Astrocyte (in vitro differentiated cells and primary cell): ENCODE data around the gene PFDN1. TPM values are rescaled to one million over a fixed set of nuclear protein-coding genes. Genes with fewer than 3 reads are reported as not detected.

ENCODE experiments used
- DNase-seq: peaks from one replicate; pipeline ENCODE4 v3.0.0-alpha.2; 2010; ENCODE audit warnings: low read depth
- FAIRE-seq: peaks from 2 replicates; lab custom pipeline; 2011; peaks lifted over from hg19 to GRCh38; lab: Jason Lieb, UNC
- H2AFZ ChIP-seq: 2 replicates; pipeline ENCODE4 v1.6.0; 2012; ENCODE audit warnings: low read depth, low read length, inconsistent platforms
- H3K27ac ChIP-seq: 2 replicates; pipeline ENCODE4 v1.5.1; 2011; ENCODE audit warnings: low read depth, low read length, inconsistent platforms
- H3K27me3 ChIP-seq: 2 replicates; pipeline ENCODE4 v1.6.0; 2011; ENCODE audit warnings: low read length, inconsistent platforms; ENCODE audit not compliant: insufficient read depth
- H3K36me3 ChIP-seq: 2 replicates; pipeline ENCODE4 v1.5.1; 2011; ENCODE audit warnings: low read length, inconsistent platforms; ENCODE audit not compliant: insufficient read depth
- H3K4me1 ChIP-seq: 2 replicates; pipeline ENCODE4 v1.5.1; 2011; ENCODE audit warnings: low read length, inconsistent platforms; ENCODE audit not compliant: insufficient read depth
- H3K4me2 ChIP-seq: 2 replicates; pipeline ENCODE4 v1.6.0; 2012; ENCODE audit warnings: low read length, inconsistent platforms
- H3K4me3 ChIP-seq: 2 replicates; pipeline ENCODE4 v1.5.1; 2011; ENCODE audit warnings: low read depth, mild to moderate bottlenecking, low read length, inconsistent platforms; ENCODE audit not compliant: insufficient read depth
- H3K79me2 ChIP-seq: 2 replicates; pipeline ENCODE4 v1.6.0; 2012; ENCODE audit warnings: mild to moderate bottlenecking, low read length, inconsistent platforms; ENCODE audit not compliant: insufficient read depth
- H3K9ac ChIP-seq: 2 replicates; pipeline ENCODE4 v1.6.0; 2012; ENCODE audit warnings: mild to moderate bottlenecking, low read length, inconsistent platforms
- H3K9me3 ChIP-seq: 2 replicates; pipeline ENCODE4 v1.5.1; 2012; ENCODE audit warnings: low read depth, mild to moderate bottlenecking, low read length, inconsistent platforms; ENCODE audit not compliant: insufficient read depth
- H4K20me1 ChIP-seq: 2 replicates; pipeline ENCODE4 v1.6.0; 2012; ENCODE audit warnings: low read length, inconsistent platforms; ENCODE audit not compliant: insufficient read depth
- H3K27ac Mint-ChIP-seq: one replicate; pipeline ENCODE4 v1.8.0; 2021; ENCODE audit warnings: mild to moderate bottlenecking, mixed read lengths; ENCODE audit not compliant: unreplicated experiment
- H3K27me3 Mint-ChIP-seq: one replicate; pipeline ENCODE4 v1.8.0; 2021; ENCODE audit warnings: low read depth, mixed read lengths; ENCODE audit not compliant: unreplicated experiment
- H3K36me3 Mint-ChIP-seq: one replicate; pipeline ENCODE4 v1.8.0; 2021; ENCODE audit warnings: low read depth, mixed read lengths; ENCODE audit not compliant: unreplicated experiment
- H3K4me1 Mint-ChIP-seq: one replicate; pipeline ENCODE4 v1.8.0; 2021; ENCODE audit warnings: low read depth, mixed read lengths; ENCODE audit not compliant: unreplicated experiment
- H3K4me3 Mint-ChIP-seq: one replicate; pipeline ENCODE4 v1.8.0; 2021; ENCODE audit warnings: mild to moderate bottlenecking, moderate library complexity, mixed read lengths; ENCODE audit not compliant: unreplicated experiment
- H3K9me3 Mint-ChIP-seq: one replicate; pipeline ENCODE4 v1.8.0; 2021; ENCODE audit warnings: mild to moderate bottlenecking, mixed read lengths; ENCODE audit not compliant: unreplicated experiment
- CTCF ChIP-seq: IDR thresholded peaks from 2 replicates; pipeline ENCODE4 v1.5.1; 2011; ENCODE audit warnings: low read depth, mild to moderate bottlenecking, inconsistent platforms, low read length, moderate library complexity; ENCODE audit not compliant: insufficient read depth
- EZH2 ChIP-seq: IDR thresholded peaks from 2 replicates; pipeline ENCODE4 v1.6.1; 2012; ENCODE audit warnings: mild to moderate bottlenecking, low read length, inconsistent platforms; ENCODE audit not compliant: insufficient read depth
- total RNA-seq: library from RNA; stranded (reverse); gene quantifications from 2 replicates; pipeline ENCODE4 v1.2.1, GENCODE V29; 2021

Gene PFDN1
- total RNA-seq, 1 donor from 2014 or later = 202 TPM

GRCh38 chr5:140258873-140259272 lies 44.0 kb downstream of the PFDN1 start:
- H3K4me3 Mint-ChIP-seq = no peak overlapping the region
- no peaks in the 10 kb centered on the region for H3K9me3 Mint-ChIP-seq
- TF ChIP-seq CTCF = no peak
- TF ChIP-seq EZH2 = no peak
- H4K20me1 ChIP-seq = peaks cover 29% of the 10 kb centered on the region
- H3K4me2 ChIP-seq = no peak overlapping the region
- peaks cover 84% of the 10 kb centered on the region for H3K79me2 ChIP-seq
- peaks cover 5% of the 10 kb centered on the region for H3K36me3 Mint-ChIP-seq
- H3K36me3 ChIP-seq = no peaks in the 10 kb centered on the region
- no peaks in the 10 kb centered on the region for H3K27me3 ChIP-seq
- H3K4me1 ChIP-seq = peaks cover 29% of the 10 kb centered on the region
- H3K27me3 Mint-ChIP-seq = no peaks in the 10 kb centered on the region
- H2AFZ ChIP-seq = no peak overlapping the region
- no peak overlapping the region for H3K9ac ChIP-seq
- H3K9me3 ChIP-seq = no peaks in the 10 kb centered on the region
- peaks cover 49% of the 10 kb centered on the region for H3K4me1 Mint-ChIP-seq
- no peak overlapping the region for H3K4me3 ChIP-seq
- FAIRE-seq (no peak), DNase-seq (no peak)
- peak overlapping the region; percentile 43 for H3K27ac Mint-ChIP-seq
- peak overlapping the region; percentile 67 for H3K27ac ChIP-seq

GRCh38 chr5:140258016-140258415 lies 44.9 kb downstream of the PFDN1 start:
- Mint-ChIP-seq H3K27me3 (no peaks in the 10 kb centered on the region), H3K36me3 (peaks cover 5% of the 10 kb centered on the region), H3K27ac (peak overlapping the region; percentile 66), H3K9me3 (no peaks in the 10 kb centered on the region), H3K4me1 (peaks cover 53% of the 10 kb centered on the region), H3K4me3 (peak overlapping the region; percentile 30)
- Histone ChIP-seq H3K4me1 (peaks cover 32% of the 10 kb centered on the region), H3K79me2 (peaks cover 88% of the 10 kb centered on the region), H3K9me3 (no peaks in the 10 kb centered on the region), H3K4me3 (no peak overlapping the region), H3K27me3 (no peaks in the 10 kb centered on the region), H3K4me2 (peak overlapping the region; percentile 58), H2AFZ (no peak overlapping the region), H3K9ac (peak overlapping the region; percentile 54), H3K36me3 (no peaks in the 10 kb centered on the region), H3K27ac (peak overlapping the region; percentile 67), H4K20me1 (peaks cover 29% of the 10 kb centered on the region)
- TF ChIP-seq EZH2 = no peak
- TF ChIP-seq CTCF = no peak
- DNase-seq = peak; percentile 54
- FAIRE-seq = no peak

DNA sequence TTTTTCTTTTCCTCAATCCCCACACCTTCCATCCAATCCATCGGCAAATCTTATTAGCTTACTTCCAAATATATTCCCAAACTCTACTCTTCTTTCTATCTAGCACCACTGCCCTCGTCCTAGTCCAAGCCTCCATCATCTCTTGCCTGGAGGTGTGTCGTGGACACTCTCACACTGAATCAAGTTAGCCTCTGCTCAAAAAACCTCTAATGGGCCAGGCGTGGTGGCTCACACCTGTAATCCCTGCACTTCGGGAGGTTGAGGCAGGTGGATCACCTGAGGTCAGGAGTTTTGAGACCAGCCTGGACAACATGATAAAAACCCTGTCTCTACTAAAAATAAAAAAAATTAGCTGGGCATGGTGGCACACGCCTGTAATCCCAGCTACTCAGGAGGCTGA lies 46.2 kb downstream of the PFDN1 start:
- H3K36me3 ChIP-seq = no peaks in the 10 kb centered on the region
- Mint-ChIP-seq H3K27me3 (no peaks in the 10 kb centered on the region), H3K9me3 (no peaks in the 10 kb centered on the region), H3K36me3 (peaks cover 7% of the 10 kb centered on the region), H3K27ac (no peak overlapping the region), H3K4me1 (peaks cover 56% of the 10 kb centered on the region), H3K4me3 (no peak overlapping the region)
- TF ChIP-seq CTCF = no peak
- no peak for TF ChIP-seq EZH2
- H3K9ac ChIP-seq = no peak overlapping the region
- H3K9me3 ChIP-seq = no peaks in the 10 kb centered on the region
- H3K79me2 ChIP-seq = peaks cover 85% of the 10 kb centered on the region
- H4K20me1 ChIP-seq = peaks cover 20% of the 10 kb centered on the region
- no peaks in the 10 kb centered on the region for H3K27me3 ChIP-seq
- FAIRE-seq = no peak
- DNase-seq = no peak
- H2AFZ ChIP-seq = no peak overlapping the region
- H3K4me2 ChIP-seq = no peak overlapping the region
- H3K4me1 ChIP-seq = peaks cover 37% of the 10 kb centered on the region
- no peak overlapping the region for H3K27ac ChIP-seq
- no peak overlapping the region for H3K4me3 ChIP-seq
